HG03060 (cell line): ENCODE measurements around the gene PMEPA1.

Experiments used
- ATAC-seq: cut with Tn5 transposase; IDR thresholded peaks from one replicate; pipeline ENCODE4 v1.9.1; 2021; ENCODE audit warnings: low read depth, moderate number of reproducible peaks; ENCODE audit not compliant: unreplicated experiment

PMEPA1 gene

DNA sequence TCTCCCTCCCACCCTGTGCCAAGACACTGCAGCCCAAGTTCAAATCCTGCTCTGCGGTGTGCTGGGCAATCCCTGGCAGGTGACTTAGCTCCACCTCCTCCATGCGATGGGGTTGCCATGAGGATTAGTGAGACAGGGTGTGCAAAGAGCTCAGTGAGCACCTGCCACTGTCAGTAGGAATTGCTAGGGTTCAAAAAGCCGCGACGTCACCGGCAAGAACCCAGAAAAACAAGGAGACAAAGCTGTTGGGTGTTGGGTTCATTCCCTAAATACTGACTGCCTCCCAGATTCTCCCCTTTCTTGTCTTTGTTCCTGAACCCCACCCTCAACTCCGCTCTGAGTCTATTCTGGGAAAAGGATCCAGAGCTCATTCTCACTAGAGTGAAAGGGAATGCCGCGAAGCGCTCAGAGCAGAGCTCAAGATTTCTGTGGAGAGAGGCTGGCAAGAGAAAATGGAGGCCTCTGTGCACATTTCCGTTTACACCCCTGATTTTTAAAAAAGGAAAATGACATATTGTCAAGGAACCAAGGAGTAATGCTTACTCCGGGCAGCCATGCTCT, 13.3 kb downstream of the PMEPA1 start:
- ATAC-seq: no peak

DNA sequence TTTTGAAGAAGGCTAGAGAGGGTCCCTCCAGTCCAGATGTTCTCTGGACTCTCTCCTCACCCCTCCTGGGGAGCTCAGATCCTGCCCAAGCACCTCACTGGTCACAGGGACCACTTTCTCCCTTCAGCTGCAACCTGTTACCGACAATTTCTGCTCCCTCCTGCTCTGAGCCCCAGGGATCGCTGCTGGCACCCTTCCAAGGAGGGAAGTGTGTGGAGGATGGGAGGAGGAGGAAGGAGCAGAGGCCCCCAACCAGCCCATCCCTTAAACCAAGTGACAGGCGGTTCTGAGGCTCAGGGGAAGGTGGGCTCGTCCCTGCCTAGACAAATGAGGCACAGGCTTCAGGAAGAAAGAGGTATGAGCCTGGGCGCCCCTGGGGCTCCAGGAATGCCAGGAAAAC, 13.9 kb downstream of the PMEPA1 start:
- ATAC-seq: no peak

DNA sequence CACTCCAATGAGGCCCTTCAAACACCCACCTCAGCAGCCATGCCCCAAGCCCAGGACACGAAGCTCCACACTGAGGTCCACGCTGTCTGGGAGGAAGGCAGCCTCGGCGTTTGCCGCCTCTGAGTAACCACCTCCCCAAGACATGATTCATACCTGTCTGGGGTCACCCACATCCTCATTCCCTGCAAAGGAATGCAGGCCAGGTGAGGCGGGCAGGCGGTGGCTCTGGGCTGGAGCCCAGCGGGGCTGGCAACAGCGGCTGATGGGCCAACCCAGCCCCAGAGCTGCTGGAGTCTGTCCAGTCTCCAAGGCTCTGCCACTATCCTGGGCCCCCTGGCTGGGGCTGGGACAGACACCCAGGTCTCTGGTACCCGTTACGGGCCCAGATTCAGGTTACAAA, 14.8 kb downstream of the PMEPA1 start:
- ATAC-seq: no peak

DNA sequence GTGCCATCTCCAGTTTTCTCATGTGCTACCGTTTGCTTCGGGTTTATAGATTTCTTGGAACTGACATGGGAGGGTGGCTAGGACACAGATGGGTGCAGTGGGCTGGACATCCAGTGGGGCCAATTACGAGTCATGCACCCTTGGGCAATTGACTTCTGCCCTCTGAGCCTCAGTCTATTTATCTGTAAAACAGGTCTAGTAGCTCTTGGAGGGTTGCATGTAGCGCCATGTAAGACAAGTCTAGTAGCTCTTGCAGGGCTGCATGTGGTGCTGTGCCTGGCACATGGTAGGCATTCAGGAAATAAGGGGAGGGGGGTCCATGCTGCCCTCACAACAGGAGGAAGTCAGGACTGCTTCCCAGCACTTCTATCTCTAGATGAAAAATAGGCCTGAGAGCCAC, 15.3 kb downstream of the PMEPA1 start:
- no peak for ATAC-seq

DNA sequence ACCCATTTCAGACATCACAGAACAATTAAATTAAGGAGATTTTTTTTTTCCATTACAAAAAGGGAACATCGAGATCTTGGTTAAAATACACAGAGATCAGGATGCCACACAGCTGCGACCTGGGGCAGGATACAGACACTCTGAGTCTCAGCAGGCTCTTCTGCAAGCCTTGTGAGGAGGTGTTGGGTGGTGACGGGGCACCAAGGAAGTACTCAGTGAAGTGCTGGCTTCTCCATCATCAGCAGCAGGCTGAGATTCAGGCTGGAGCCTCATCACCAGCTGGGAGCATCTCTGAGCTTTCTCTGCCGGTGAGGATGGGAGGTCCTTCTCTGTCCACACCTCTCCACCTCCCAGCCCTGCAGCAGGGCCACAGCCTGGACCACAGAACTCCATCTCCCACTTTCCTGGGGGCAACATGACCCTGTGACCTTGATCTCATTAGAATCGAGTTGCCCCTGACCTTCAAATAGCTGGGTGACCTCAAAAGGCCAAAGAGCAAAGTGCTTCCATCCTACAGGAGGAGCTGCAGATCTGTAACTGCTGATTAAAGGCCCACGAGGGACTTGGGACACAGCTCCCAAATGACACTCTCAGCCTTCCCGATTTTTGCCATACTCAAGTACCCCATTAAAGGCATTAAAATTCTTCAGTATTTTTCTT, 16.0 kb downstream of the PMEPA1 start:
- ATAC-seq: no peak

DNA sequence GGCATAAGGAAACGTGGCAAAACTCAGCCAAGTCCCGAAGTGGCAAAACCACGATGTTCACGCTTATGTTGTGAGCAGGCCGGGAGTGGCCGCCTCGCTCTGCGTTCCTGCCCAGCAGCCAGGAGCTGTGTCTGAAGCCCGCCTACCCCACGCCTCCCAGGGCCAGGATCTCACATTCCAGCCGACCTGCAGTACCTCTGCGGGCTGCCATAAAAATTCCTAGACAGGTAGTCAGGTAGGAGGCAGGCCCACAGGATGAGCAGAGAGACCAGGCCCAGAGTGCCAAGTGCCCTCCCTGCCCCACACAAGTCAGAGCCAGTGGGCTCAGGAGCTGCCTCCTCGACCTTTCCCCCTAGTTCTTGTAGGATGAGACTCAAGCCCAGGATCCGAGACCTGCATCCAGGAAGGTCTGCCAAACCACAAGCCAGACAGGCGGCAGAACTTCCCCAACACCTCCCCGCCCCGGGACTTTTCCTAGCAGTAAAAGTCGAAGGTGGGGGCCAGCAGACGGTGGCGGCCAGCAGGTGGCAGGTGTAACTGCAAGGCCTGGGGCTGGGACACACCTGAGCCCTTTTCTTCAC, 16.7 kb downstream of the PMEPA1 start:
- no peak for ATAC-seq

DNA sequence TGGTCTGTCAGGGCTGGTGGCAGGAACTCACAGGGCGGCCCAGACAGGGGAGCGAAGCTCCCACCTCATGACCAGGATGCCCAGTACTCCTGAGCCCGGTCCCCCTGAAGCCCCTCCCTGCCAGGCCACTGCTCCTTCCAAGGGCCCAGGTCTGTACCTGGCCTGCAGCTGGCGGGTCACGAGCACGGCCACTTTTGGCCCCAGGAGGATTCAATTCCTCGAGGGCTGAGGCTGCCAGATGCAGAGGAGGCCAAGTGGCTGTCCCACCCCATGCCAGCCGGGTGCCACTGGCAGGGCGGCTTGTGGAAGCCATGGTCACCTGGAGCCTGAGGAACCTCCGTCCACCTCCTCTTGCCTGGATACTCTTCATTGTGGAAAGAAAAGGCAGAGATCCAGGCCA, 17.4 kb downstream of the PMEPA1 start:
- no peak for ATAC-seq

DNA sequence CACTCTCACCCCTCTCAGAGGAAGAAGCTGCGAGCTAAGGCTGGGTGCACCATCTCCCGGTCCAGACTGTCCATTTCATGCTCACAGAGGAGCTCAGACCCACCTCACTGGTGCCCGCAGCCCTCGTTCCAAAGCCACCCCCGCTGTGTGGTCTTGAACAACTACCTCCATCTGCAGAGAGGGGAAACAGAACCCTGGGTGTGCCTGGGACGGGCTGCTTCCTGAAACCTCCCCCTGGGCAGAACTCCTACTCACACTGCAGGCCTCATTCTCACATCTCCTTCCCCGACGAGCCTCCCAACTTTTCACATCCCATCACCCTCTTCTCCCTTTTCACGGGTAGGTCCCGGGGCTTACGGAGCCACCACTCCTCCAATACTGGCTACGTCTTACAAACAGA, 18.1 kb downstream of the PMEPA1 start:
- ATAC-seq: no peak

DNA sequence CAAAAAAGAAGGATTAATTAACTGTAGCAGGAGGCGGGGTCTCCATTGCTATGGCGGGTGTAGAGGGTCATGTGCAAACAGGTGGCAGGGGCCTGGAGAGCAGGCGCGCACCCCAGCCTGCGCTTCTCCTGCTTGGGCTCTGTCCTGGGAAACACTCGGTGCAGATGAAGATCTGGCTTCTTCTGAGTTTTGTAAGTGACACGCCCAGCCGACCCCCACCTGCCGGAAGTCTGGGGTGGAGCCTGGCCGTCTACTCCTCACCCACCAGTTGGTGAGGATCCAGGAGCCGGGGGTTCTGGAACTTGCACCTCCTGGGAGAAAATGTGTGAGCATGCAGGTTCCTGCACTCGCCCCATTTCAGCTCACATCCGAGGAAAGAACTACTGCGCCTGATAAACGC, 19.3 kb downstream of the PMEPA1 start:
- ATAC-seq: no peak

DNA sequence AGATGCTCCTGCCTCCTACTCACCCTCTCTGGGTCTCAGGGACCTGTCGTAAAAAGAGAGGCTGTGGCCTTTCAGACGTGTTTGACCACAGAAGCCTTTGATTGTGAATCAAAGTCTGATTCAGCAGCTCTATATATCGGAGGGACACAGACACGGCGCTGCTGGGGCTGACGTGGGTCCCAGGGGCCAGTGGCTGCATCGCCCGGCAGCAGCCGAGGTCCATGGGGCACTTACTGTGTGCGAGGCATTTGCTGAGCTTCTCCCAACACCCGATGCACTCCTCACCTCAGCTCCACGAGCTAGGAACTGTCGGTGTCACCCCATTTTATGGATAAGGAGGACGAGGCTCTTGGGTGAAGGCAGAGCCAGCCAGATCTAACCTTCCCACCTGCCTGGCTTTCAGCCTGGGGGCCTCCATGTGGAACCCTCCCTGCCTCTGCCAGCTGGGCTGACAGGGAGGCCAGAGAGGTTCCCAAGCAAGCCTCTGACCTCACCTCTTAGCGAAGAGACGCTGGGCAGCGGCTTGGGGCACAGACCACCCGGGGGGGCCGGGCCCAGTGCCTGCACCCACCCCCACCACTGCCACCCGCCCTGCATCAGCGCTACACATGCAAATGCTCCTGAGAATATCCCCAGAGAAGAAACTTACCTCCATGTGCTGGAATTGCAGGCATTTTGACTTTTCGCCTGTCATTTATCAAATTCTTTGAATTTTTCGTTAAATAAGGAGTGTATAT, 19.9 kb downstream of the PMEPA1 start:
- ATAC-seq: no peak

DNA sequence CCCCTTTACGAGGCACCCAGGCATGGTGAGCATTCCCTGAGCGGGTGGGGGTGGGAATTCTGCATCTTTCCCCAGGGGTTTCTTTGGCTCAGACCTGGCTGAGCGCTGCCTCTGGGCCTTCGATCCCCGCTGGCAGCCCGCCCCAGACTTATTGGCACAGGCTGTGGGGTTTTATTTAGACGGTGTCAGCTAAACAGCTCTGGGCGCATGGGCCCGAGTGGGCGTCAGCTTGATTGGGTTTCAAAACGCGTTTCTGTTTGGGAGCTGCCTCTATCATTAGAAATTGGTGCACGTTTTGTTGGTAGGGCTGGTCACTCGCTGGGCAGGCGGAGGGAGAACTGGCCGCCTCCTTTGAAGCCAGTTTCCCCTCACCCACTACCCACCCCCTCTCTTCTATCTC, 21.0 kb downstream of the PMEPA1 start:
- no peak for ATAC-seq

DNA sequence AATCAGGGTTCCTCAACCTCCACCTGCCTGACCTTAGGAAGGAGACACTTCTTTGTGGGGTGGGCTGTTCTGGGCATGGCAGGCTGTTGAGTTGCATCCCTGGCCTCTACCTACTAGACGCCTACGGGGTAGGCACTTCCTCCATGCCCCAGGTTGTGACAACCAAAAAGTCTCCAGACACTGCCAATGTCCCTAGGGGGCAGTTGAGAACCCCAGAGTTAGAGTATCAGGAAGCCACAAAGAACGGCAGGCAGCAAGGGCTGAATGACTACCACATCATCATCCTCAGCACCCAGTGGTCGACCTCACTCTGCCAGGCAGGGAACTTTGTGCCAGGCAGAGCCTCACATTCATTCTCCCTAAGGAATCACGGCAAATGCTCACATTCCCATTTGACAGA, 21.5 kb downstream of the PMEPA1 start:
- ATAC-seq: no peak

DNA sequence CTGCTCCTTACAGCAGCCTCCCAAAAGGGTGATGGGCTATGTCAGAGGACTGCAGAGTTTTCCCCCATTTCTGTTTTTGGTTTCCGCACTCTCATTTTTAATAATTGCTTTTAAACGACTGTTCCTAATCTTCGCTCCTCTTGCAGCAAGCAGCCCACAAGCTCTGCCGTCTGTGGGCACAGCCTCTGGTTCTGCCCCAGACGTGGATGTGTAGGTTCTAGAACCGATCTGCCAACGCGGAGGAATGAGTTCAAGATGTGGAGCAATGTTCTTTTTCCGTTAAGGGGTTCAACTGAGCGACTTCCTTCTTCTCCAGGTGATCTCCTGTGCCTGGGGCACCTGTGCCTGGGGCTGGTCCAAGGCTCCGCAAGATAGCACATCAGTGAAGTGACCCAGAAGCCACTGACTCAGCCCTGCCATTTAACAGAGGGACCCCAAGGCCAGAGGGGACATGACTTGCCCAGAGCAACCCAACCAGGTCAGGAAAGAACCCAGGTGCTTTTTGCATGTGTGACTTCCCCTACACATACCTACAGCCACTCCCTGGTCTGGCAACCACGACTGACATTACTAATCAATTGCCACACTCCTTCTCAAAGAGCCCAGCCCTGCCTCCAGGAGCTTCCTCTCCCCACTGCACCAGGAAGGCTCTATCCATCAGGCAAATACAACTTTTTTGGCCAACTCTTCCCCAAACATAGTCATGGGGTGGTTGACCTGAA, 22.7 kb downstream of the PMEPA1 start:
- no peak for ATAC-seq

DNA sequence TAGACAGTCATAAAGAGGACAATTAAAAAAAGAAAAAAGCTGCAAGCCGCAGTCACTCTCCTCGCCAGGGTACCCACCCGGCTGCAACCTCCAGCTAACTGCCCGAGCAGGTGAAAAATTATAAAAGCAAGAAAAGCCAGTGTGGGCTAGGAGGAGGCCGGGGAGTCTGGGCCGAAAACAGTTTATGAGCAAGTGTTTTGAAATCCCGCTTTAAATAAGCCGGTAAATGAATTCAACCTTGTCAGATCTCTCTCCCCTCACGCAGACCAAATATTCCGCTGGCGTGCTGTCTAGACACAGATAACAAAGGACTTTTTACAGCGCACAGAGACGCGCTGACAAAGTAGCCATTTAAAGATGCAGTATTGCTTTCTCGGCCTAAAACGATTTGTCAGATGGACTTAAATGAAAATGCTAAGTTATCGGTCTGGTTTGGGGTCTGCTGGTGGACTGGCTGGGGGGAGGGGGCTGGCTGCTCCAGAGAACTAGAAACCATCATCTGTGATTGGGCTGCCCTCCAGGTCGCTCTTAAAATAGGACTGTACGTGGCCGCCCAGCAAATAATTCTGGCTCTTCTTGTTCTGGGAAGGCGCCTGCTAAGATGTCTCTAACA, 24.6 kb downstream of the PMEPA1 start:
- no peak for ATAC-seq

DNA sequence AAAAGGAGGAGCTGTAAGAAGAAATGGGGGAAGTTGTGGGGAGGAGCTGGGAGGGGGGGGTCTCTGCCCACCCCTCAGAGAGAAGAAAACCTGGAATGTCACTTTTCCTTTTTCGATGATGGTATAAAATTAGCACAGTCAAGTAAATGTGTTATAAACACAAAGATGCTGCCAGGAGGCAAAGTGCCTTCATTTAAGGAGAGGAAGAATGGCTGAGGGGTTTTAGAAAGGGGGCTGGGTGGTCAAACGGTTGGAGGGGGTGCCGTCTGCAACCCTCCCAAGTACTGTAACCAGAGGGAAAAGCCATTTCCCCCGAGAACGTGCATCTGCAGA, 25.0 kb downstream of the PMEPA1 start:
- no peak for ATAC-seq

DNA sequence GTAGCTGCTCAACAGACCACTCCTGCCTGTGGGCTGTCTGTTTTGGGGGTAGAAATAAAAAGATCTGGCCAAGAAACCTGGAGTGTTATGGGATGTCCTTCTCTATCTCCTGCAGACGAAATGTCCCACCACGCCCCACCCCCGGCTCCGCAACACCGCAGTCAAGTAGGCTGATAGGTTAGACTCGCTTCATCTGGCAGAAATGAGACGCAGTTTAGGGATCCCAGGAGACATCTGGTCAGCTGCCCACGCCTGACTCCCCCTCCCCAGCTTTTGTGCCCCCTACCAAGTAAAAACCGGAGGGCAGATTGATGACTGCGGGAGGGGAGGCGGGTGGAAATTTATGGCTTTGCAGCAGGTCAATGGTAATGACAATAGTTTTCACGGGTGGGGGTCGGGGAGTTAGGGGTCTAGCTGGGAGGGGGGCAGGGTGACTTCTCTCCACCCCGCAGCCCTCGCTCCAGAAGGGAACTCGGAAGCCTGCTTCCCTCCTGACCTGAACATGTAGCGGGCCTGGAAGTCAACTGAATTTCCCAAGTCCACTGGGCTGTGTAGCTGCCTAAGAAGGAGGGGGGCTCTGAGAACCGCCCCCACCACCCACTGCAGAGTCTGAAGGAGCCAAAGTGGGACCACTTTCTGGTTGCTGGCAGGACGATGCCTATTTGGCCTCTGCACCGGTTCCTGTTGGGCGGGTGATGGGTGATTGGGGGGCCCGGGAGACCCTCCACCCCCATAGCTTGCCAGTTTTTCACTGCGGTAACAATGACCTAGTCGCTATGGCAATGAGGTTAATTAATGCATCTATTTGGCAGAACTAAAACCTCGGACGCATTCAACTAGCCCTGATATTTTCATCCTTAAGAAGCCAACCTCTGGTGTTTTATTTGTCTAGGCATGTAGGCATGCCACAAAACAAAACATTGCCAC, 25.7 kb downstream of the PMEPA1 start:
- no peak for ATAC-seq

DNA sequence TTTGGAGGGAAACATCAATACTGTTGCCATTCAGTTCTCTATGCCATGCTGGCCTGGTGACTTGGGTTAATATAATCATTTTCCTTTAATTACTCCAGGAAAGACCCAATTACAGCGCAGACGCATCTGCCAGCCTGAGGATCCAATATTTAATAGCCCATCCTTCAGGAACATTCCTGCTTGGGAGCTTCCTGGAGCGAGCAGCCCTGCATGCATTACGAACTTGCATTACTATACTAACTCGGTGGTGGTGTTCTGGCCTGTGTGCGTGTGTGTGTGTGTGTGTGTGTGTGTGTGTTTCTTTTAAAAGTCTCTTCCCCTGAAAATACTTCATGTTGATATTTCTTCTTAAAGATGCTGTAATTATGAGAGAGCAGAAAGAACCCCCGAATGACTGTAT, 26.5 kb downstream of the PMEPA1 start:
- no peak for ATAC-seq

DNA sequence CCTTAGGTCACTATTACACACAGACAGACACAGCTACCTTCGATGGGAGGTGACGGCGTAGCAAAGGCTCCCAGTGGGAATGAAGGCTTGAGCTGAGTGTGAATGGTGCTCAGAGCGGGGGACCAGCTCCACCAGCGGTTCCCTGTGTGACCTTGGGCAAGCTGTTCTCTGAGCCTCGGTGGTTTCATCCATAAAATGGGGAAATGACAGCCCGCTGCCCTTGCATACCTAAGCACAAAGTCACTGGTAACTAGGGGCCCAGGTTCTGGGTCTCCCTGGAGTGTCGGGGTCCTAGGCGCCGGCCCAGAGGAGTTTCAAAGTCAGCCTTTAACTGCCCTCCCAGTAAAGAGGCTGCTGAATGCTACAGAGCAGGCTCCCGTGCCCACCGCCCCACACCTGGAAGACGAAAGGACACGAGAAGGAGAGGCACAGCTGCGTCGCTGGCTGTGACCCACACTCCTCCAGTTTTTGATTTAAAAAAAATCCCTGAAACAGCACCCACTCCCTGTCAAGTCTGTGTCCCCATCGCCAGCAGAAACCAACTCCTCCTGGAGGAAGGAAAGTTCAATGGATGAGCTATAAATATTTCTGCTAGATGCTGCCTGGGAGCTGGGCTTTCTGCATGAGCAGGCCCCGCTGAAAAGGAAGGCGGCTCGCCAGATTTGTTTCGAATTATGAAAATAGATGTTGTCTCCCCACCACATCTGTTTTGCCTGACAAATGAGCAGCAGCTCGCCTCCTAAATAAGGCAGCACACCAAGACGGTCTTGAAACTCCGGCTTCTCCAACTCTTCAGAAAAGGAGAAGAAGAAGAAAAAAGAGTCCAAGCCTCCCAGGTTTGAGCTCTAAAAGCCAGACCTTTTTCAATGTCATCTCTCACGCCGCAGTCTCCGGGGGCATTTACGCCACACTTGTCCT, 27.4 kb downstream of the PMEPA1 start:
- ATAC-seq: no peak
